HL-60 (cell line): ENCODE measurements around the gene SLC29A4.

Source experiments
- GABPA ChIP-seq: IDR thresholded peaks from 2 replicates; pipeline ENCODE4 v1.6.1; 2012; ENCODE audit warnings: low read depth
- POLR2AphosphoS5 ChIP-seq: IDR thresholded peaks from 2 replicates; pipeline ENCODE4 v1.6.1; 2012; ENCODE audit warnings: low read depth
- SPI1 ChIP-seq: IDR thresholded peaks from 2 replicates; pipeline ENCODE4 v1.6.1; 2012; ENCODE audit warnings: low read depth, mild to moderate bottlenecking, borderline replicate concordance
- TF ChIP-seq, protein P1 (sequence below): IDR thresholded peaks from one replicate; pipeline ENCODE4 v1.5.1; 2011; ENCODE audit warnings: low read length, control low read depth, inconsistent platforms; ENCODE audit not compliant: insufficient read depth
- TF ChIP-seq, protein P2 (sequence below): IDR thresholded peaks from 2 replicates; pipeline ENCODE4 v1.6.1; 2012; ENCODE audit warnings: low read depth; ENCODE audit not compliant: insufficient replicate concordance

DNA sequence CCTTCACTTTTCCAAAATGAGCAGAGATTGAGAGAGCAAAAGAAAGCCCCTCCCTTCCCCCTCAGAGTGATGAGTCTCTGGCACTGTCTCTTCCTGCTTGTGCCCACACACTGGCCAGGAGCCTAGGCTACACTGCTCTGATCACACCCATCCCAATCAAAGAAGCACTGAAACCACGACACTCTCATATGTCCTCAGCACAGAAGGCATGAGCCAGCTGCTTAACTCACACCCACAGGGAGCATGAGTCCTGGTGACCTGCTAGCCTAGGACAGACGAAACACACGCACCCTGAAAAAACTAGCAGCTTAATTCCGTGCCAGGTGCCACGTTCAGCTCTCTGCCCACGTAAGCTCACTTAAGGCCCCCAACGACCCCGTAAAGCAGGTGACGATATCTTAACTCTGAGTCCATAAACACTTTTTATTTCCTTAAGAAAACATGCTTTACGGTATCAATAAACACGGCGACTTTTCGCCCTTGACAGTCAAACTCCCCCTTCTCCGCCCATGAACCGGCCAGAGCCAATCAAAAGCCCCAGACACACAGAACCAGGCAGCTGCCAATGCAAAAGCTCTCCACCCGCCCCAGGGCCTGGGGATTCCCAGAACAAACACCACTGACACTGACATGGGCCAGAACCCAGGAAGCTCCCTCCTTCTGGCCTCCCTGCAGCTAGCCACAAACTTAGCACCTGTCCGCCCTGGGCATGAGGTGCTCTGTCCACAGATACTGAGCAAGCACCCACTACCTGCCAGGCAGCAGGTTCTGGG is 71.9 kb downstream of the SLC29A4 start:
- TF ChIP-seq GABPA, result no peak
- TF ChIP-seq, protein P1, sequence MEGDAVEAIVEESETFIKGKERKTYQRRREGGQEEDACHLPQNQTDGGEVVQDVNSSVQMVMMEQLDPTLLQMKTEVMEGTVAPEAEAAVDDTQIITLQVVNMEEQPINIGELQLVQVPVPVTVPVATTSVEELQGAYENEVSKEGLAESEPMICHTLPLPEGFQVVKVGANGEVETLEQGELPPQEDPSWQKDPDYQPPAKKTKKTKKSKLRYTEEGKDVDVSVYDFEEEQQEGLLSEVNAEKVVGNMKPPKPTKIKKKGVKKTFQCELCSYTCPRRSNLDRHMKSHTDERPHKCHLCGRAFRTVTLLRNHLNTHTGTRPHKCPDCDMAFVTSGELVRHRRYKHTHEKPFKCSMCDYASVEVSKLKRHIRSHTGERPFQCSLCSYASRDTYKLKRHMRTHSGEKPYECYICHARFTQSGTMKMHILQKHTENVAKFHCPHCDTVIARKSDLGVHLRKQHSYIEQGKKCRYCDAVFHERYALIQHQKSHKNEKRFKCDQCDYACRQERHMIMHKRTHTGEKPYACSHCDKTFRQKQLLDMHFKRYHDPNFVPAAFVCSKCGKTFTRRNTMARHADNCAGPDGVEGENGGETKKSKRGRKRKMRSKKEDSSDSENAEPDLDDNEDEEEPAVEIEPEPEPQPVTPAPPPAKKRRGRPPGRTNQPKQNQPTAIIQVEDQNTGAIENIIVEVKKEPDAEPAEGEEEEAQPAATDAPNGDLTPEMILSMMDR, result no peak
- TF ChIP-seq, protein P2, sequence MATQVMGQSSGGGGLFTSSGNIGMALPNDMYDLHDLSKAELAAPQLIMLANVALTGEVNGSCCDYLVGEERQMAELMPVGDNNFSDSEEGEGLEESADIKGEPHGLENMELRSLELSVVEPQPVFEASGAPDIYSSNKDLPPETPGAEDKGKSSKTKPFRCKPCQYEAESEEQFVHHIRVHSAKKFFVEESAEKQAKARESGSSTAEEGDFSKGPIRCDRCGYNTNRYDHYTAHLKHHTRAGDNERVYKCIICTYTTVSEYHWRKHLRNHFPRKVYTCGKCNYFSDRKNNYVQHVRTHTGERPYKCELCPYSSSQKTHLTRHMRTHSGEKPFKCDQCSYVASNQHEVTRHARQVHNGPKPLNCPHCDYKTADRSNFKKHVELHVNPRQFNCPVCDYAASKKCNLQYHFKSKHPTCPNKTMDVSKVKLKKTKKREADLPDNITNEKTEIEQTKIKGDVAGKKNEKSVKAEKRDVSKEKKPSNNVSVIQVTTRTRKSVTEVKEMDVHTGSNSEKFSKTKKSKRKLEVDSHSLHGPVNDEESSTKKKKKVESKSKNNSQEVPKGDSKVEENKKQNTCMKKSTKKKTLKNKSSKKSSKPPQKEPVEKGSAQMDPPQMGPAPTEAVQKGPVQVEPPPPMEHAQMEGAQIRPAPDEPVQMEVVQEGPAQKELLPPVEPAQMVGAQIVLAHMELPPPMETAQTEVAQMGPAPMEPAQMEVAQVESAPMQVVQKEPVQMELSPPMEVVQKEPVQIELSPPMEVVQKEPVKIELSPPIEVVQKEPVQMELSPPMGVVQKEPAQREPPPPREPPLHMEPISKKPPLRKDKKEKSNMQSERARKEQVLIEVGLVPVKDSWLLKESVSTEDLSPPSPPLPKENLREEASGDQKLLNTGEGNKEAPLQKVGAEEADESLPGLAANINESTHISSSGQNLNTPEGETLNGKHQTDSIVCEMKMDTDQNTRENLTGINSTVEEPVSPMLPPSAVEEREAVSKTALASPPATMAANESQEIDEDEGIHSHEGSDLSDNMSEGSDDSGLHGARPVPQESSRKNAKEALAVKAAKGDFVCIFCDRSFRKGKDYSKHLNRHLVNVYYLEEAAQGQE, result no peak
- no peak for TF ChIP-seq POLR2AphosphoS5
- no peak for TF ChIP-seq SPI1
